Neural progenitor cell (in vitro differentiated cells): ENCODE results near the gene NFXL1. TPM values are rescaled to one million over a fixed set of nuclear protein-coding genes. Genes with fewer than 3 reads are reported as not detected.

Experiments
- DNase-seq: peaks from one replicate; pipeline ENCODE4 v3.0.0-alpha.2; 2016; ENCODE audit warnings: low spot score
- H2AFZ ChIP-seq: fragments of 200-600 bp; sonication (generic); replicated peaks from 2 replicates; pipeline ENCODE4 v1.6.1; 2016; ENCODE audit warnings: antibody characterized with exemption
- H3F3A ChIP-seq: fragments of 200-600 bp; sonication (generic); 2 replicates; pipeline ENCODE4 v1.6.1; 2016; ENCODE audit warnings: antibody characterized with exemption, low read depth
- H3K27ac ChIP-seq: fragments of 200-600 bp; sonication (generic); 2 replicates; pipeline ENCODE4 v1.5.1; 2016; ENCODE audit warnings: mild to moderate bottlenecking
- H3K27me3 ChIP-seq: fragments of 200-600 bp; sonication (generic); 2 replicates; pipeline ENCODE4 v1.6.1; 2016; ENCODE audit warnings: mild to moderate bottlenecking, moderate library complexity
- H3K36me3 ChIP-seq: fragments of 200-600 bp; sonication (generic); 2 replicates; pipeline ENCODE4 v1.5.1; 2016
- H3K4me1 ChIP-seq: fragments of 200-600 bp; sonication (generic); 2 replicates; pipeline ENCODE4 v1.6.1; 2016; ENCODE audit warnings: mixed run types
- H3K4me2 ChIP-seq: fragments of 200-600 bp; sonication (generic); 2 replicates; pipeline ENCODE4 v1.6.1; 2016
- H3K4me3 ChIP-seq: fragments of 200-600 bp; sonication (generic); 2 replicates; pipeline ENCODE4 v1.5.1; 2016
- H3K79me2 ChIP-seq: fragments of 200-600 bp; sonication (generic); 2 replicates; pipeline ENCODE4 v1.6.1; 2016; ENCODE audit warnings: low read depth
- H3K9ac ChIP-seq: fragments of 200-600 bp; sonication (generic); 2 replicates; pipeline ENCODE4 v1.6.1; 2016
- H3K9me3 ChIP-seq: fragments of 200-600 bp; sonication (generic); 2 replicates; pipeline ENCODE4 v1.5.1; 2016; ENCODE audit warnings: low read depth
- H4K20me1 ChIP-seq: fragments of 200-600 bp; sonication (generic); 2 replicates; pipeline ENCODE4 v1.6.1; 2016; ENCODE audit warnings: low read depth
- H3K27ac Mint-ChIP-seq: 3 replicates; pipeline ENCODE4 v1.8.0; 2021; ENCODE audit warnings: mixed read lengths
- H3K27me3 Mint-ChIP-seq: 2 replicates; pipeline ENCODE4 v1.8.0; 2022; ENCODE audit warnings: low read depth, mild to moderate bottlenecking, inconsistent platforms, moderate library complexity, mixed read lengths; ENCODE audit not compliant: insufficient read depth
- H3K36me3 Mint-ChIP-seq: 3 replicates; pipeline ENCODE4 v1.8.0; 2021; ENCODE audit warnings: mixed read lengths
- H3K4me1 Mint-ChIP-seq: 3 replicates; pipeline ENCODE4 v1.8.0; 2021; ENCODE audit warnings: mixed read lengths
- H3K4me3 Mint-ChIP-seq: 3 replicates; pipeline ENCODE4 v1.8.0; 2021; ENCODE audit warnings: mild to moderate bottlenecking, moderate library complexity, mixed read lengths
- H3K9me3 Mint-ChIP-seq: 3 replicates; pipeline ENCODE4 v1.8.0; 2020; ENCODE audit warnings: mixed read lengths
- EZH2 ChIP-seq: fragments of 200-600 bp; sonication (generic); IDR thresholded peaks from 2 replicates; pipeline ENCODE4 v1.6.1; 2017; ENCODE audit warnings: antibody characterized with exemption, mild to moderate bottlenecking, moderate library complexity
- EZH2phosphoT487 ChIP-seq: fragments of 200-600 bp; sonication (generic); IDR thresholded peaks from 2 replicates; pipeline ENCODE4 v1.6.1; 2017; ENCODE audit warnings: antibody characterized with exemption
- total RNA-seq: library from RNA; depleted of rRNA; stranded (reverse); fragments of >200 nt; gene quantifications from 2 replicates; pipeline ENCODE4 v1.2.3, GENCODE V29; 2015; ENCODE audit warnings: low replicate concordance
- TF ChIP-seq, protein P1 (sequence below): fragments of 200-600 bp; sonication (generic); IDR thresholded peaks from 2 replicates; pipeline ENCODE4 v1.5.1; 2017; ENCODE audit warnings: antibody characterized with exemption, mild to moderate bottlenecking

NFXL1 gene
- total RNA-seq, 1 donor from 2014 or later = 33.2 TPM

- no peak for DNase-seq
These were observed 31.7 kb upstream of the NFXL1 start for GRCh38 chr4:47945930-47946726.

GRCh38 chr4:47942081-47942819 lies 27.9 kb upstream of the NFXL1 start:
- Mint-ChIP-seq H3K4me1 (peaks cover 4% of the 10 kb centered on the region), H3K27me3 (peaks cover 2% of the 10 kb centered on the region), H3K4me3 (no peak overlapping the region), H3K27ac (no peak overlapping the region), H3K36me3 (no peaks in the 10 kb centered on the region), H3K9me3 (no peaks in the 10 kb centered on the region)
- H2AFZ ChIP-seq = no peak overlapping the region
- H3K4me1 ChIP-seq = peaks cover 25% of the 10 kb centered on the region
- no peaks in the 10 kb centered on the region for H4K20me1 ChIP-seq
- no peaks in the 10 kb centered on the region for H3K79me2 ChIP-seq
- H3K9ac ChIP-seq = no peak overlapping the region
- H3K27ac ChIP-seq = no peak overlapping the region
- no peak overlapping the region for H3K4me2 ChIP-seq
- H3F3A ChIP-seq = peaks cover 7% of the 10 kb centered on the region
- no peaks in the 10 kb centered on the region for H3K9me3 ChIP-seq
- no peaks in the 10 kb centered on the region for H3K27me3 ChIP-seq
- DNase-seq = peak; percentile 24
- TF ChIP-seq EZH2phosphoT487 (no peak), EZH2 (no peak)
- TF ChIP-seq, protein P1, sequence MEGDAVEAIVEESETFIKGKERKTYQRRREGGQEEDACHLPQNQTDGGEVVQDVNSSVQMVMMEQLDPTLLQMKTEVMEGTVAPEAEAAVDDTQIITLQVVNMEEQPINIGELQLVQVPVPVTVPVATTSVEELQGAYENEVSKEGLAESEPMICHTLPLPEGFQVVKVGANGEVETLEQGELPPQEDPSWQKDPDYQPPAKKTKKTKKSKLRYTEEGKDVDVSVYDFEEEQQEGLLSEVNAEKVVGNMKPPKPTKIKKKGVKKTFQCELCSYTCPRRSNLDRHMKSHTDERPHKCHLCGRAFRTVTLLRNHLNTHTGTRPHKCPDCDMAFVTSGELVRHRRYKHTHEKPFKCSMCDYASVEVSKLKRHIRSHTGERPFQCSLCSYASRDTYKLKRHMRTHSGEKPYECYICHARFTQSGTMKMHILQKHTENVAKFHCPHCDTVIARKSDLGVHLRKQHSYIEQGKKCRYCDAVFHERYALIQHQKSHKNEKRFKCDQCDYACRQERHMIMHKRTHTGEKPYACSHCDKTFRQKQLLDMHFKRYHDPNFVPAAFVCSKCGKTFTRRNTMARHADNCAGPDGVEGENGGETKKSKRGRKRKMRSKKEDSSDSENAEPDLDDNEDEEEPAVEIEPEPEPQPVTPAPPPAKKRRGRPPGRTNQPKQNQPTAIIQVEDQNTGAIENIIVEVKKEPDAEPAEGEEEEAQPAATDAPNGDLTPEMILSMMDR = no peak
- no peak overlapping the region for H3K4me3 ChIP-seq
- no peaks in the 10 kb centered on the region for H3K36me3 ChIP-seq

More at GRCh38 chr4:47945930-47946726, 31.7 kb upstream of the NFXL1 start:
- Mint-ChIP-seq H3K27ac (no peak overlapping the region), H3K27me3 (no peaks in the 10 kb centered on the region), H3K9me3 (no peaks in the 10 kb centered on the region), H3K4me1 (peaks cover 4% of the 10 kb centered on the region), H3K36me3 (no peaks in the 10 kb centered on the region), H3K4me3 (no peak overlapping the region)
- Histone ChIP-seq H3K4me2 (no peak overlapping the region), H2AFZ (no peak overlapping the region), H3F3A (peaks cover 7% of the 10 kb centered on the region), H3K27ac (no peak overlapping the region), H3K4me3 (no peak overlapping the region), H3K36me3 (no peaks in the 10 kb centered on the region), H3K9ac (no peak overlapping the region), H3K4me1 (peaks cover 25% of the 10 kb centered on the region), H3K9me3 (no peaks in the 10 kb centered on the region), H4K20me1 (no peaks in the 10 kb centered on the region), H3K79me2 (no peaks in the 10 kb centered on the region), H3K27me3 (no peaks in the 10 kb centered on the region)
- TF ChIP-seq EZH2phosphoT487 = no peak
- TF ChIP-seq, protein P1 = peak; percentile 6

GRCh38 chr4:47939456-47939855 lies 25.1 kb upstream of the NFXL1 start:
- H3K4me1 ChIP-seq = peaks cover 25% of the 10 kb centered on the region
- no peaks in the 10 kb centered on the region for H3K36me3 ChIP-seq

More at GRCh38 chr4:47939456-47939855, 25.1 kb upstream of the NFXL1 start:
- no peaks in the 10 kb centered on the region for H3K27me3 ChIP-seq
- DNase-seq = no peak
- no peak overlapping the region for H3K4me2 ChIP-seq
- no peaks in the 10 kb centered on the region for H3K9me3 Mint-ChIP-seq
- H2AFZ ChIP-seq = no peak overlapping the region
- no peak overlapping the region for H3K9ac ChIP-seq
- peaks cover 2% of the 10 kb centered on the region for H3K27me3 Mint-ChIP-seq
- H3K36me3 Mint-ChIP-seq = no peaks in the 10 kb centered on the region
- no peaks in the 10 kb centered on the region for H3K9me3 ChIP-seq
- H3K79me2 ChIP-seq = no peaks in the 10 kb centered on the region
- TF ChIP-seq, protein P1 = no peak
- TF ChIP-seq EZH2 = no peak
- no peak for TF ChIP-seq EZH2phosphoT487
- peaks cover 4% of the 10 kb centered on the region for H3K4me1 Mint-ChIP-seq
- no peak overlapping the region for H3K27ac ChIP-seq
- H3F3A ChIP-seq = peaks cover 7% of the 10 kb centered on the region
- no peak overlapping the region for H3K27ac Mint-ChIP-seq
- no peak overlapping the region for H3K4me3 Mint-ChIP-seq
- no peak overlapping the region for H3K4me3 ChIP-seq
- no peaks in the 10 kb centered on the region for H4K20me1 ChIP-seq
